Thoracic aorta (tissue), 2 donors: ENCODE data around the gene LMX1B. TPM values are rescaled to one million over a fixed set of nuclear protein-coding genes. Genes with fewer than 3 reads are reported as not detected.

Source experiments
- ATAC-seq: fragments of 150-250 bp; one replicate; pipeline ENCODE4 v1.8.0; 2017; ENCODE audit warnings: low read depth; ENCODE audit not compliant: insufficient number of reproducible peaks, low FRiP score
- DNase-seq: peaks from one replicate; pipeline ENCODE4 v3.0.0-alpha.2; 2020; ENCODE audit warnings: low spot score
- H3K27ac ChIP-seq, 2 donors: fragments of 200-600 bp; sonication (generic); 1 replicate in 1 of 2; 2 replicates in 1 of 2; pipeline ENCODE4 v1.5.1; 2016; ENCODE audit warnings: mild to moderate bottlenecking in 2 of 2, moderate library complexity in 2 of 2
- H3K27me3 ChIP-seq: fragments of 200-600 bp; sonication (generic); replicated peaks from 2 replicates; pipeline ENCODE4 v1.6.0; 2016; ENCODE audit warnings: mild to moderate bottlenecking; ENCODE audit not compliant: insufficient read depth
- H3K36me3 ChIP-seq: fragments of 200-600 bp; sonication (generic); one replicate; pipeline ENCODE4 v1.5.1; 2016
- H3K4me1 ChIP-seq, 2 donors: fragments of 200-600 bp; sonication (generic); 1 replicate in 1 of 2; 2 replicates in 1 of 2; pipeline versions ENCODE4 v1.5.1 to v1.6.0; 2016; ENCODE audit warnings: low read depth in 2 of 2, mild to moderate bottlenecking in 1 of 2; ENCODE audit not compliant: control insufficient read depth in 1 of 2
- H3K4me3 ChIP-seq: fragments of 200-600 bp; sonication (generic); 2 replicates; pipeline ENCODE4 v1.5.1; 2016; ENCODE audit warnings: mild to moderate bottlenecking
- H3K9me3 ChIP-seq: fragments of 200-600 bp; sonication (generic); 2 replicates; pipeline ENCODE4 v1.5.1; 2016
- CTCF ChIP-seq: fragments of 200-600 bp; sonication (generic); IDR thresholded peaks from one replicate; pipeline ENCODE4 v1.5.1; 2019; ENCODE audit warnings: antibody characterized with exemption
- total RNA-seq, 2 donors: library from RNA; depleted of rRNA; stranded (reverse); fragments of >200 nt; gene quantifications; one replicate each; pipeline versions ENCODE4 v1.1.0 to v1.2.3, GENCODE V29; 2016

The LMX1B gene
- total RNA-seq, 2 donors from 2014 or later = not detected

GRCh38 chr9:126683698-126684044 lies 69.9 kb downstream of the LMX1B start:
- H3K9me3 ChIP-seq = no peaks in the 10 kb centered on the region
- no peak for TF ChIP-seq CTCF
- H3K27ac ChIP-seq = no peak overlapping the region
- DNase-seq (no peak), ATAC-seq (no peak)
- no peaks in the 10 kb centered on the region for H3K4me1 ChIP-seq
- H3K36me3 ChIP-seq = no peaks in the 10 kb centered on the region
- no peak overlapping the region for H3K4me3 ChIP-seq
- peaks cover 7% of the 10 kb centered on the region for H3K27me3 ChIP-seq

DNA sequence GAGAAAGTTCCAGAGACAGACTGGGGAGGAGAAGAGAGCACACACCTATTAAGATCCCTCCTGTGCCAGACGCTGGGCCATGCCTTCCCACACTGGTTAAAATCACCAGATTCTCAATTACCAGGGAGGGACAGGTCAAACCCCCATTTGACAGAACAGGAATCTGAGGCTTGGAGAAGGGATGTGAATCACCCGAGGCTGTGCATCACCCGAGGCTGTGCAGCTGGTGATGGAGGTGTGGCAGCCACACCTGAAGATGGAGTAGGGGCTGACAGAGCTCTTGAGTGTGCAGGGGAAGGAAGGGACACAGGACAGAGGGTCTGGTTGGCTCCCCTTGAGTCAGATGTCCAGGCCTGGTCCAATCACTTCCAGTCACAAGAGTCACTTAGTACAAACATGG lies 70.6 kb downstream of the LMX1B start:
- ATAC-seq (no peak), DNase-seq (no peak)
- no peak for TF ChIP-seq CTCF
- Histone ChIP-seq H3K27me3 (peaks cover 7% of the 10 kb centered on the region), H3K9me3 (no peaks in the 10 kb centered on the region), H3K36me3 (no peaks in the 10 kb centered on the region), H3K27ac (no peak overlapping the region), H3K4me1 (no peaks in the 10 kb centered on the region), H3K4me3 (no peak overlapping the region)

DNA sequence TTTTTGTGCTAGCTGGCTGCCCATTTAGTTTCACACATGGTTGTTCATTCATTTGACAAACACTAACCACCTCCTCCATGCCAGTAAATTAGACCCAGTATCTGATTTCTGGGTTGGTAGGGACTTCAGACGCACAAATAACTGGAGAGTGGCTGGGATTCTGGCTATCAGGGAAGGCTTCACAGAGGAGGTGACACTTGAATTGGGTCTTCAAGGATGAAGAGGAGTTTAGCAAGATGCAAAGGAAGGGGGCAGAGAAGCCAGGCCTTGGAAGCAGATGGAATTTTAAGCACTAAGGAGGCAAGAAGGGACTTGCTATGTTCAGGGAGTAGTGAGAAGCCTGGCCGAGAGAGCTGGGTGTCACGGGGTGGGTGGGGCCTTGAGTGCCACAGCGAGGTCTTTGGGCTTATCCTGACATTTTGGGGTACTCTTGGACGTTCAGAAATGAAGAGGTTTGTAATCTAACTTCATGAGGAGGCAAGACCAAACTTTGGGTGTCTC lies 71.3 kb downstream of the LMX1B start:
- ATAC-seq = no peak
- H3K27ac ChIP-seq = no peak overlapping the region
- no peak for DNase-seq
- peaks cover 7% of the 10 kb centered on the region for H3K27me3 ChIP-seq
- no peak overlapping the region for H3K4me3 ChIP-seq
- no peaks in the 10 kb centered on the region for H3K36me3 ChIP-seq
- H3K9me3 ChIP-seq = no peaks in the 10 kb centered on the region
- TF ChIP-seq CTCF = no peak
- H3K4me1 ChIP-seq = no peaks in the 10 kb centered on the region

DNA sequence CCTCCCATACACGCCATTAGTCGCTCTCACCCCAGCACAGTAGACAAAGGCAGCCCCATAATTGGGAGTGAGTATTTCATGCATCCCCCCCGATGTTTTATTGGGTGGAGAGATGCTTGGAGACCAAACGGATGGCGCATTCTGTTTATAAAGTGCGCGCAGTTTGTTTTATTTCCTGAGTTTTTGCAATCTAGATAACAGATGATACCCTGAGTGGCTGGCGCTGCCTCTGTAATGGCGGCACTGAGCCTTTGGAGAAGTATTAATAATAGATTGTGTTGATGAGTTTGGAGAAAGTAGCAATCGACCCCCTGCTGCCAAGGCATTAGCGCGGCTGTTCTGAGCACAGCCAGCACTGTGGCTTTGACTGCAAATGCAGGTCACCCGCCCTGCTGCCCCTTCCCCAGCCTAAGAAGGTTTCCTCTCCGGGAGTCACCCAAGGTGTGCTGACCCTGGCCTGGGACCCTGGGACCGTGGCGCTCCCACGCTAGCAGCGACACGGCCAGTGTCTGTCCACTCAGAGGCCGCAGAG lies 74.3 kb downstream of the LMX1B start:
- ATAC-seq = no peak
- Histone ChIP-seq H3K27me3 (no peaks in the 10 kb centered on the region), H3K9me3 (no peaks in the 10 kb centered on the region), H3K27ac (no peak overlapping the region), H3K4me1 (no peaks in the 10 kb centered on the region), H3K36me3 (no peaks in the 10 kb centered on the region), H3K4me3 (no peak overlapping the region)
- no peak for DNase-seq
- TF ChIP-seq CTCF = no peak

- H3K4me1 ChIP-seq = no peaks in the 10 kb centered on the region
- no peaks in the 10 kb centered on the region for H3K36me3 ChIP-seq
- H3K27ac ChIP-seq = no peak overlapping the region
- no peak for ATAC-seq
- H3K4me3 ChIP-seq = no peak overlapping the region
- H3K9me3 ChIP-seq = no peaks in the 10 kb centered on the region
- H3K27me3 ChIP-seq = no peaks in the 10 kb centered on the region
- no peak for TF ChIP-seq CTCF
- no peak for DNase-seq
Measured at GRCh38 chr9:126688617-126689016, 74.9 kb downstream of the LMX1B start.
